Renal cortical epithelial cell (primary cell): ENCODE measurements around the gene CASQ2. TPM values are rescaled to one million over a fixed set of nuclear protein-coding genes. Genes with fewer than 3 reads are reported as not detected.

ENCODE experiments used
- DNase-seq: peaks from one replicate; pipeline ENCODE4 v3.0.0-alpha.2; 2011; ENCODE audit warnings: low read depth
- total RNA-seq: library from RNA; depleted of rRNA; stranded (reverse); fragments of >200 nt; gene quantifications from 2 replicates; pipeline ENCODE4 v1.2.3, GENCODE V29; 2014

Gene CASQ2
- total RNA-seq, 1 donor from 2014 or later = not detected

- DNase-seq = no peak
These were observed 40.2 kb downstream of the CASQ2 start for GRCh38 chr1:115728341-115728740.

- DNase-seq = peak; percentile 92
These were observed 40.7 kb downstream of the CASQ2 start for GRCh38 chr1:115727706-115728249.

GRCh38 chr1:115726570-115726969, 41.9 kb downstream of the CASQ2 start:
- no peak for DNase-seq

DNA sequence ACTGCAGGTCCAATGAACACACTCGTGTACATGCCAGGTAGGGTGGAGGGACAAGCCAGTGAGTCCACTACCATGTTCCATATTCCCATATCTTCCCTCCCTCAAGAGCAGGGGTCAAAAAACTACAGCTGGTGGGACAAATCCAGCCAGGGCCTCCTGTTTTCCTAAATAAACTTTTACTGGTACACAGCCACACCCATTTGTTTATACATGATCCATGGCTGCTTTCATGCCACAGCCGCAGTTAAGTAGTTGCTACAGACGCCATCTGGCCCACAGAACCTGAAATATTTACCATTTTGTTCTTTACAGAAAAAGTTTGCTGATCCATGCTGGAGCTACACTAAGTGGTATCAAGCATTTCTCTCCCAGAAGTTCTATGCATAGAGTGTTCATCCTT, 42.4 kb downstream of the CASQ2 start:
- no peak for DNase-seq

GRCh38 chr1:115725600-115725999, 42.9 kb downstream of the CASQ2 start:
- peak; percentile 26 for DNase-seq

DNA sequence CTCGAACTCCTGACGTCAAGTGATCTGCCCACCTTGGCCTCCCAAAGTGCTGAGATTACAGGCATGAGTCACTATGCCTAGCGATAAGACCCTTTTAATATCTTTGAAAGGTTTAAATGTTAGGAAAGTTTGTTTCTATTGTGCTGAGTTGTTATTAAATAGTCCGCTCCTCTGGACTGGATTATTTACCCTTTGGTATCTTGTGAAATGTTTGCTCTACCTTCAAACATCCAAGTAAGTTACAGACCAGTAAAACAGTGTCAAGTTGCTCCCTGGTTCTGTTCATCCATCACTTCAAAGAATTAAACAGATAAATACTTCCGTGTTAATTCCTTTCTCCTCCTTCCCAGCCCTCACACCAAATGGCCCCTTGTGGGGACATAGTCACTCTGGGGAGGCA, 44.8 kb downstream of the CASQ2 start:
- DNase-seq = no peak

DNA sequence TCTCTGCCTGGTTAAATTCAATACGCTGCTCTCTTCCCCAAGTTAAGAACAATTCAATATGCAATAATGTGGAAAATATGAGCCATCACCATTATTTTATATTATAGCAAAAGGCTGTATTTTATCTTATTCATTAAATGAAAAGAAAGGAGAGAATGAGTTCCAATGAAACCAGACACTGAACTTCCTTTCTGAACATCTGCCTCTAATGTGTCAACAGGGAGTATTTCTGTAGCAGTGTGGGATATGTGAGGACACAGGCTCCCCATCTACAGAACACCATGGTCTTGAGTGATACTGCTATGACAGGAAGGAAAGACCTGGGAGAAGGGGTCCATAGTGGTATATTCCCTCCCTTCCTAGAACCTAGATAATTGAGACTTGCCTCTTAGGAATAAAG, 46.3 kb downstream of the CASQ2 start:
- no peak for DNase-seq

DNA sequence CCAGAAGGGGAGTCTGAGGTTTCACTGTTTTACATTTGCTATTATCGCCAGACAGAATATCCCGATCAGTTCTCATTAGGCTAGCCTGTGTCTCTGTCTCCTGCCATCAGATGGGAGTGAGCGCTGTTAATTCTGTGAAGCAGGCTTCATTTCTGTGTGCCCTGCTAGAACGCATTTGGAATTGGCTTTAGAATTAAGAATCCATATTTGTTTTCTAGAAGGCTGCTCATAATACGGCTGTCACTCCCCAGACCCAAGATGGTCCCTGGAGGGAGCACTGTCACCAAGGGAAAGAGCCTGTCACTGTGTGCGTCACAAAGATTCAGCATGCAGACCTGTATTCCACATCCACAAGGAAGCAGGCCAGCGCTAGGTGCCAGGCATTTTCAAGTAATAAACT, 49.2 kb downstream of the CASQ2 start:
- DNase-seq = no peak

GRCh38 chr1:115718011-115718754, 50.3 kb downstream of the CASQ2 start:
- no peak for DNase-seq

DNA sequence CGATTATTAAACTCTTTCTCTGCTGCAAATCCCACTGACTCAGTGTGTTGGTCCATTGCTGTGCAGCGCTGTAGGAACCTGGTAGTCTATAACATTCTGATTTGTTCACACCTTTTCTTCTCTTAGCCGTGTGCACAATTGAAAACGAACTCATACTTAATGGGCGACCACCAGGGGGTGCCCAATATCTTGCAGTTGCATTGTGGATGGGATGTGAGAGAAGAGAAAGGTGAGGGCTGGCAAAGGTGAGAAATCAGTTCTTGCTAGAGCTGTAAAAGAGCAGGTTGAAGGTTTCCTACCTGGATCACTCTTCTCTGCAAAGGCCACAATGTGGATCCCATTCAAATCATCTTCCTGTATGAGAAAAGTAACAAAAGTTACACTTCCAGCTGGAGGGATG, 51.0 kb downstream of the CASQ2 start:
- DNase-seq = peak; percentile 26

DNA sequence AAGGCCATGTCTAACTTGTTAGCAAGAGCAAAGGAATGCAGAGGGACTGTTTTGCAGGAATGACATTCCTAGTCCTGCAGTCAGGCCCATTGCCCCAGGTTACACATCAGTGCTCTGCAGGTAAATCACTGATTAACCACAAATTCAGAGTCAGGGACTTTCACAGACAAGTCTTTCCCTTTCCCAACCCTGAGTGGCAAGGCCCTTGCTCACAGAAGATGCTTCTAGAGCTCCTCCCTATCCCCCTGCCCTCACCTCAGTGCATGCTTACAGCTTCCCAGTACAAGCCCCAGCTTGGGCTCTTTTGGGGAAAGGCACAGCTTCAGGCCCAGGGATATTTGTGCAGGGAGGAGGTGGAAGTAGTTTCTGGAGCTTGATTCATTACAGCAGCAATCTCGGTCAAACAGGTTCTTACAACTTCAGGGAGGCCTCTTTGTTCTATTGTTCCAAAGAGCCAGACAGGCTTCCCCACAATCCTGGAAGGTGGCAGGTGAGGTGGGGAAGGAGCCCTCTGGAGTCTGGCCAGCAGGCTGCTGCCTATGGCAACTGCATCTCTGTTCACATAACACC, 53.9 kb downstream of the CASQ2 start:
- peak; percentile 96 for DNase-seq

GRCh38 chr1:115713906-115714305, 54.6 kb downstream of the CASQ2 start:
- DNase-seq = no peak

DNA sequence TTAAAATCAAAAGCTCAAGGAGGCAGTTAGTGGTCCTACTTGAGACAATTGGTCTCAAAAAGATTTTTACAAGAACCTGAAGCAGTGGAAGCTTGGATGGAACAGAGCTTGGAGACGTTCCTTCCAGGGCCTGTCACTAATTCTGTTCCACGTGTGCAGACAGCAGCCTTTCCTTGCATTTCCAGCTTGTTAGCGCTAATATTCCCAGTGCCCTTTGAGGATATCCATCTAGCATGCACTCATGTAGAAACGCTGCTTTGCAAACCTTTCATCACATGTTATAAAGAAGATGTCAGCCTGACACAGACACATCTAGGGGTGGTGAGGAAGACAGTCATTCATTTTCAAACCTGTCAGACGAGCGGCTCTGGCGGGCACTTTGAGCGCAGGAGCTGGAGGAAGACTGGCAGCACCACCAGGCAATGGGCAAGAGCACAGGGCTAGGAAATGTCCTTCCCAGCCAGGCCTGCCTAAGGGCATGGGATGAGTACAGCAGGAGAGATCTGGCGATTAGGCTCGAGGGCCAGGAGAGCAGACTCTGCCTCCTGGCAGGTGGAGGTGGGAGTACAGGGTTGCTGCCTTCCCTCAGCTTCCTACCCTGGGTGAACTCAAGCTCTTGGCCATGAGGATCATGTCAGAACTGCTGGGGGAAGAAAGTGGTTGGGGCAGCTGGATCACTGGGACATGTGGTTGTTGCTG, 55.5 kb downstream of the CASQ2 start:
- no peak for DNase-seq

DNA sequence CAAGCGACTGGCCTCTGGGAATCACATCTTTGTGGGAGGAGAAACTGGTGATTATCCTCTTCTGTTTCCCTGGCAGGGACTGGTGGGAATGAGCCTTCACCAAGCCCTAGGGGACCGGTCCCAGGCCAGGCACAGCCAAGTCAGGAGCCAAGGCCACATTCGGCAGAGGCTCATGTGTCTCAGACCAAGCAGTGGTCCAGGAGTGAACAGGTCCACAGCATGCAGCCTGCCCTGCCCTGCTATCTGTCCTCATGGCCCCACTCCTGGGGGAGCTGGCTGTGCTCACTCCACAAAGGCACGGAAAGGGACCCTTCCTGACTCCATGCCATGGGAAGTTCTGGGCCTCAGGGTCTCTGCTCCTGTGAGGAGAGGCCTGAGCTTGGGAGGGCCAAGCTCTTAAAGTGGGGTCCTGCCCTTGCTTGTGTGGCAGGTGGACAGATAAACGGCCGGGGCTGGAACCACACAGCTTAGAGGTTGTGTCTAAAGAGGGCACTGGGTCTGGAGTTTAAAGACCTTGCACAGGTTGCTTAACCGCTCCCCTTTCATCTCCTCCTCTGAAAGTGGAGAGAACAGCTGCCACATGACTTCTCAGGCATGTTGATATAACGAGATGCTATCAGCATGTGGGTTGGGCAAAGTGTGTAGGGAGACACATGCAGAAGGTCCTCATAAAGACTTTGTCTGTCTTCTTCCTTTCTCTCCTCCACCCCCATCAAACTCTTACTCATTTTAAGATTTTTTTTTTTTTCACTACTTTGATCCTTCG, 57.5 kb downstream of the CASQ2 start:
- DNase-seq = no peak

GRCh38 chr1:115706587-115707425, 61.7 kb downstream of the CASQ2 start:
- DNase-seq = peak; percentile 50

GRCh38 chr1:115705963-115706362, 62.6 kb downstream of the CASQ2 start:
- DNase-seq = no peak

GRCh38 chr1:115705085-115705951, 63.2 kb downstream of the CASQ2 start:
- DNase-seq = peak; percentile 8

DNA sequence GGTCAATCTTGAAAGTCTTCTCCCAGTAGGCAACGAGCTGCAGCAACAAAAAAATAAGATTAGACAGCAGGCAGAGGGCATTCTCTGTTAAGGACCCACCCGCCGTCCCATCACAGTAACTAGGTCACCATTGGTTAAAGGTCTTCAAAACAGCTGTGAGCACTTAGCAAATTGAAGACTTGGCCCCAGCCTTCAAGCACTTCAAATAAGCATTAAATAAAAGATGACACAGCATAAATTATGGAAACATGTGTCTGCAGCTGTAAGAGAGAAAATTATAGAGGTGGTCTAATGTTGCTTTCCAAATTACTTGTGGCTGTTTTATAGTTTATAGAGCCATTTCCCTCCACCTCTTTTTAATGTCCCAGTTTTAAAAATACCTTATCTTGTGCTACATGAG, 65.6 kb downstream of the CASQ2 start:
- DNase-seq = no peak

- no peak for DNase-seq
These were observed 67.4 kb downstream of the CASQ2 start for GRCh38 chr1:115701090-115701489.

DNA sequence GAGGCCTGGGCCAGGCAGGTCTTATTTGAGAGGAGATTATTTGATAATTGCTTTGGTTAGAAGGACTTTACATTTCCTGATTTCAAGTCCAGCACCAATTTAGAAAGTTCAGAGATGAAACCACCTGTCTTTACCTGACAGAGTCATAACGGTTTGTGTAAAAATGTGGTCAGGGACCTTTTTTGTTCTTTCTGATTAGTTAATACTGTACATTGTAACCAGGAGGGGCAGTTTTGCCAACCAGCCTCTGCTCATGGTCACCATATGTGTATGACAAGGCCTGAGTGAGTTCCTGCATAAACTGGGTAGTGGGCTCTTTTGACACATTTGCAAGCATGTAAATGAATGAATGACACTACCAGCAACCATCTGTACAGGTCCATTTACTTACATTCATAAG, 70.9 kb downstream of the CASQ2 start:
- no peak for DNase-seq
